Body of pancreas (tissue), 4 donors: Measurements from ENCODE around the gene EXOC3.

ENCODE experiments used
- CTCF ChIP-seq, 7 experiments: fragments of 450-650 bp in 4 of 7; fragments of 200-600 bp in 3 of 7; sonication (generic) in 3 of 7; IDR thresholded peaks; one replicate each; pipeline ENCODE4 v1.5.1; 2016 to 2019; ENCODE audit warnings: antibody characterized with exemption in 7 of 7
- POLR2A ChIP-seq, 3 donors: fragments of 450-650 bp; IDR thresholded peaks; one replicate each; pipeline ENCODE4 v1.6.1; 2016; ENCODE audit warnings: antibody characterized with exemption in 3 of 3, mild to moderate bottlenecking in 2 of 3

- TF ChIP-seq POLR2A (IDR thresholded peaks at IDR 0.05) (no peak), CTCF (IDR thresholded peaks at IDR 0.05) (no peak)
These were observed 8.8 kb downstream of the EXOC3 start for GRCh38 chr5:451587-452458.
